GOT3 (cell line): Measurements from ENCODE around the gene MTRFR.

Experiments used
- DNase-seq: peaks from one replicate; lab custom pipeline; 2025; ENCODE audit warnings: mixed read lengths; lab: John Stamatoyannopoulos, UW

The MTRFR gene

DNA sequence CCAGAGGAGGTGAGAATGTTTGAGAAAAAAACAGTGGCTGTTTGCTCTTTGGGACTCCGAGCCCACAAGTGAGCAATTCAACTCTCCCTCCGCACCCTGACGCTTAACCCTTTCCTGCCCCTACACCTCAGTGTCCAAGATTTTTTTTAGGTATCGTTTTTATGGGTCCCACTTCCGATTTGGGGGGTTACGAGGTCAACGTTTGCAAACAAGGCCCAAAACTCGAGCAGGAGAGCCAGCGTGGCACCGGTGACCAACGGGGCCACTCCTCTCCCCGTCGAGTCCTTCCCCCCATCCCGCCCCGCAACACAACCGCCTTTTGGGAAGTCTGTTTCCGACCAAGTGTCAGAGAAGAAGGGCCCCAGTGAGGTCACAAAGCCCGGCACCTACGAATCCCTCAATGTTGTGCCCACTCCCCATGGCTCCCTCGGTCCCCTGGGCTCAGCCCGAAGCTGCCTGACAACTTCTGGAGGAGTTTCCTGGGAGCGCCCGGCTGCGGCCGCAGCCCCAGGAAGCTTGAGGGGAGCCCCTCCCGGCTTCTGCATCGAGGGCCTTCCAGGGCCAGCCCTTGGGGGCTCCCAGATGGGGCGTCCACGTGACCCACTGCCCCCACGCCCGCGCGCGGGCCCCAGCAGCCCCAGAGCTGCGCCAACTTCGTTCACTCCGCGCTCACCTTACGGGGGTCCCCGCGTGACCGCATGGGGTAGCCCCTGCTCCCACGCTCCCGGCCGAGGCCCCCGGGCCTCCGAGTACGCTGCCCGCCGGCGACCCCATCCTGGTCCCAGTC lies 37.2 kb downstream of the MTRFR start:
- DNase-seq, result no peak

DNA sequence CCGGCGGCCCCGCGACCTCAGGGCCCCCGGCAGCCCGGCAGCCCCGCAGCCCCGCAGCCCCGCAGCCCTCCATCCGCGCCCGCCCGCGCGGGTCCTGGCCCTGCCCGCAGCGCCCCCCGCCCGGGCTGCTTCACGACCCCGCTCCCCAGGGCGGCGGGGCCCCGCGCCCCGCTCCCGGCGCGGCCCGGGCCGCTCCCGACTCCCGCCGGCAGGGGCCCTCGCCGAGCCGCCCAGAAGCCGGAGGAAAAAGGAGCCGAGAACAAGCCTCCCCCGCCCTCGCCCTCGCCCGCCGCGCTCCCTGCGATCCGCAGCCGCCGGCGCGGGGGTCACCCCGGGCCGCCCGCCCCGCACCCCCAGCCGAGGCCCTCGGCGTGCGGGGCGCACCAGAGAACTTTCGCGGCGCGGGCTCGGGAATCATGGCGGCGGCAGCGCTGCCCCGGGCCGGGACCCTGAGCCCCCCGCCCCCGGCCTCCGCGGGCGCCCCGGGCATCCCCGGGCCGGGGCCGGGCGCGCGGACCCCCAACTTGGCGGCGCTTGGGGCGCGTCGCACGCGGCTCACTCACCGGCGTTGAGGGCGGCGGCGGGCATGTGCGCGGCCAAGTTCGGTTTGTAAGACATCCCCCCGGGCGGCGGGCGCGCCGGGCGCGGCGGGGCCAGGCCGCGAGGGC lies 37.9 kb downstream of the MTRFR start:
- DNase-seq, result no peak

DNA sequence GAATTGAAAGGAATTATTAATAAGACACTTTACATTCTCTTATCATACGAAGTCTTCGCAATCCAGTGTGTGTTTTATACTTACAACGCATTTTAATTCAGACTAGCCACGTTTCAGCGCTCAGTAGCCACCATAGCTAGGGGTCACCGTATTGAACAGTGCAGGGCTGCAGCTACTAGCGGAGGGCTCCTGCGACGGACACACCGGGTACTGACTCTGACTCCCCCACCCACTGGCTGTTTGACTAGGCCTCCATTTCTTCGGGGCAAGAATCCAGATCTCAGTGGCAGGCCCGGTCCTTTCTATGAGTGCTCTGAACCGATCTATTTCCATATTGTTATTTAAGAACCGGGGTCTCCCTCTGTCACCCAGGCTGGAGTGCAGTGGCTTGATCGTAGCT lies 39.9 kb downstream of the MTRFR start:
- no peak for DNase-seq

DNA sequence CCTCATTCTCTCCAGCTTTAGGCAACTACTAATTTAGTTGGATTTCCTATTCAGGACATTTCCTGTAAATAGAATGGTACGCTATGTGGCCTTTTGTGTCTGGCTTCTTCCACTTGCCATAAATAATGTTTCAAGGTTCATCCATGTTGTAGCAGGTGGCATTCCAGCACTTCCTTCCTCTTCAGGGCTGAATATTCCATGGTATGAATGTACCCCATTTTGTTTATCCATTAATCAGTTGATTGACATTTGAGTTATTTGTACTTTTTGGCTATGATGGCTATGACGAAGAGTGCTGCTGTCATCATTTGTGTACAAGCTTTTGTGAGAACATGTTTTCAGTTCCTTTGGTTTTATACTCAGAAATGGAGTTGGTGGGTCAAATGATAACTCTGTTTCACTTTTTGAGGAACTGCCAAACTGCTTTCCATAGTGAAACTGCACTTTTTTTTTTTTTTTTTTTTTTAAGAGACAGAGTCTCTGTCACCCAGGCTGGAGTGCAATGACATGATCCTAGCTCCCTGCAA lies 44.9 kb downstream of the MTRFR start:
- DNase-seq, result no peak

DNA sequence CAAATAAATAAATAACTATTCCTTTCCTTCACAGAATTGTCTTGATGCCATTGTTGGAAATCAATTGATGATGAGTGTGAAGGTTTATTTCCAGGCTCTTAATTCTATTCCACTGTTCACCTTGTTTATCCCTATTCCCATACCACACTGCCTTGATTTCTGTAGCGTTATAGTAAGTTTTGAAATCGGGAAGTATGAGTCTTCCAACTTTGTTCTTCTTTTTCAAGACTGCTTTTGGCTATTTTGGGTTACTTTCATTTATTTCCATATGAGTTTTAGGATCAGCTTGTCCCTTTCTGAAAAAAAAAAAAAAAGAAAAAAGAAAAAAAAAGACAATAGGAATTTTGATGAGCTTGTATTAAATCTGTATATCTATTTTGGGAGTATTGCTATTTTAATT lies 47.7 kb downstream of the MTRFR start:
- DNase-seq, result no peak

DNA sequence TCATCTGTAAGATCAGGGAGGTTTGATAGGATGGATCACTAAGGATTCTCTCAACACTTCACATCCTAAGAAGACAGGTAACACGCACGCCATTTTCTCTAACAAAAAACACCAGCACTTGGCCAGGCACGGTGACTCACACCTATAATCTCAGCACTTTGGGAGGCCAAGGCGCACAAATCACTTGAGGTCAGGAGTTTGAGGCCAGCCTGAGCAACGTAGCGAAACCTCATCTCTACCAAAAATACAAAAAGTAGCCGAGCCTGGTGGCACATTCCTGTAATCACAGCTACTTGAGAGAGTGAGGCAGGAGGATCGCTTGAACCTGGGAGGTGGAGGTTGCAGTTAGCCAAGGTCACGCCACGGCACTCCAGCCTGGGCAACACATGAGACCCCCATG lies 48.9 kb downstream of the MTRFR start:
- DNase-seq, result no peak

DNA sequence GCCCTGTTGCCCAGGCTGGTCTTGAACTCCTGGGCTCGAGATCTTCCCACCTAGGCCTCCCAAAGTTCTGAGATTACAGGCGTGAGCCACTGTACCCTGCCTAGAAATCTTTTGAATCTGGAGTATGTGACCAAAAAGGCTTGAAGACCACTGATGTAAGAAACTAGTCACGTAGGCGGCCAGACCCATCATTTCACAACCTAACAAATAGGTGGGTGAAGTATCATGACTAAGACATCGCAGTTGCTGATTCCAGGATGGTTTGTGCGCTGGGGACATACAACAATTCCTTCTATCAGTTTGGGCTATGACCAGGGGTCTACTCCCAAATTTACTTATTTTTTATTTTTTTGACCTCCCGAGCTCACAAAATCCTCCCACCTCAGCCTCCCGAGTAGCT lies 50.2 kb downstream of the MTRFR start:
- DNase-seq, result no peak

DNA sequence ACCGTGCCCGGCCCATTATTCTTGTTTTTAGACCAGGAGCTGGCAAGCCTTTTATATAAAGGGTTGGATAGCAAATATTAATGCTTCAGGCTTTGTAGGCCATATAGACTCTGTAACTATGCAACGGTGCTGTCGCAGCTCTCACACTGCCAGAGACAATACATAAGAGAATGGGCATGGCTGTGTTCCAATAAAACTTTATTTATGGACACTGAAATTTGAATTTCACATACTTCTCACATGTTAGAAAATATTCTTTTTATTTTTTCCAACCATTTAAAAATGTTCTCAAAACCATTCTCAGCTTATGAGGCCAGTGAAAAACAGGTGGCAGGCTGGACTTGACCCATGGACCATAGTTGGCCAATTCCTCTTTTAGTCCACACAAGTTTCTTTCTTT lies 51.4 kb downstream of the MTRFR start:
- no peak for DNase-seq

DNA sequence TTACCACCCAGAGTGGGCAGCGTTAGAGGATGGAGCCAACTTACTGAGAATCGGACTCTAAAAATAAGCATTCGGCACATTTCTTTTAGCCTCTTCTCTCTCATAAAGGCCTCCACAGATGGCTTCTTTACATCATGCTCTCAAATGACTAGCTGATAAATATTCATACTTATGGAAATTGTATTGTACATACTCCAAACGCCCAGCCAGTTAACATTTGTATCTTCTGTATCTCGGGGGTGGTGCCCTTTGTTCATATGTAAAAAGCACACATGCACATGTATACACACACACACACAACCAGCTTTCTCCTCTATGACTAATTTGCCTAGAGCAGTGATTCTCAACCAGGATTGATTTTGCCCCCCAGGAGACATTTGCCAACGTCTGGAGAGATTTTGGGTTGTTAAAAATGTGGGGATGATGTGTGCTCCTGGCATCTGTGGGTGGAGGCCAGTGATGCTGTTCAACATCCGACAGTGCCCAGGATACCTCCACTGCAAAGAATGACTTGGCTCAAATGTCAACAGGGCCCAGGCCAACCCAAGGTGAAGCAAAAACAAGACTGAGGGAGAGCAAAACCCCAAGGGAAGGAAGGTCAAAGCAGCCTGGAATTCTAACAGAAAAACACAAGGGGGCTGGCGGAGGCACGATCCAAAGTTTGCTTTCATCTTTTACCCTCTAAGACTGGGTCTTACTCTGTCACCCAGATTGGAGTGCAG lies 53.6 kb downstream of the MTRFR start:
- DNase-seq, result no peak

DNA sequence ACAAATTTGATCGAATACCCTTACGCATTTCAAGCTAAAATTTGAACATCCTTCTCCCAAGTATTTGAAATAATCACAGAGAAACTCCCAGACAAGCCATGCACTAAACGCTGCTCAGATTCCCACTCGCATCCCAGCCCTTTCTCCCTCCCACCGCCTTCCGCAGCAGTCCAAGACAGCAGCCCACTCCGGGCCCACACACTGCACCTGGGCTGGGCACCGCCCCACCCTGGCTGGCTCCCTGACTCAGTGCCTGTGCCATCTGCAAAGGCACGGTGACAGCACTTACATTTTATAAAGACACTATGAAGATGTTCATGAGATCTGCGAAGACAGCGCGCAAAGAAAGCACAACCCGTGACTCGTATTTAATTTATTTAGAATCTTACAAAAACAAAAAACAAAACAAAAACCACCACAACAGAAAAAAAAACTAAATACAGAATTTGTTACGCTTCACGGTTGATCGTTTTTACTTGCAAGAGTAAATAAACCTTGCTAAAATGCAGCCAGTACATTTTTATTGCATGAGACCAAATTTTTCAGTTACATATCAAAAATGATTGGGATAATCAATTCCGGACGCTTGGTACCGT lies 55.6 kb downstream of the MTRFR start:
- no peak for DNase-seq

DNA sequence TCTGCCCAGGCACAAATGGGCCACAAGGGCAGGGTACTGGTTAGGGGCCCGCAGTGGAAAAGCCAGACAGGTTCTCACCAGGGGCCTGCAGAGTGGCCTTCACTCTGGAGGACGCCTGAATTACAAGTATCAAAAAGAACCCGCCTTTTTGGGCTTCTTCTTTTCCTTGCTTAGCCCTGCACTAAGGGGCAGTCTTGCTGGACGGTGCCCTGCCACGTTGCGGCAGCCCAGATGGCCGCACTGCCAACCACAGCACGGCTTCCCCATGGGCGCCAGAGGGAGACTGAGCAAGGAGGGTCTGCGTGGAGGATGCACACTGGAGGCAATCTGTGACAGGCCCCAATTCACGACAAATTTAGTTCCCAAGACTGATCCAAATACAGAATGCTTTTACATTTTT lies 56.7 kb downstream of the MTRFR start:
- DNase-seq, result no peak

DNA sequence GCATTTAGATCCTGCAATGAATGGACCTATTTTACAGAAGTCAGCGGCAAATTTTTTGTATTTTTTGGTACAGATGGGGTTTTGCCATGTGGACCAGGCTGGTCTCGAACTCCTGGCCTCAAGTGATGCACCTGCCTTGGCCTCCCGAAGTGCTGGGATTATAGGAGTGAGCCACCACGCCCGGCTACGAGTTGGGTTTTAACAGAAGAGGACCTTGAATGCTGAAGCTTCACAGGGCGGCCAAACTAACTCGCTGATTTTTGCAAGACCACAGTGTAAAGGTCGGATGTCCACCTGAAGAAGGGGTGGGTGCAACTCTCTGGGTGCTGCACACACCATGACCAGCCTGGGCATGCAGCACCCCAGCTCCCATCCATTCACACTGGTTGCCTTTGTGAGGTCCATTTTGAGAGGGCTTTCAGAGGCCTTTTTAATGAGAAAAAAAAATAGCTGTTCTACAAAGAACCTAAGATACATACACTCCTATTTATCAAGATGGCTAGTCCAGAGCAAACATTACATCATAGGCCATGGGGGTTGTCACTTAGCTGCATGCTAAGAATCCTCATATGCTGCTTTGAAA lies 60.0 kb downstream of the MTRFR start:
- DNase-seq, result no peak

DNA sequence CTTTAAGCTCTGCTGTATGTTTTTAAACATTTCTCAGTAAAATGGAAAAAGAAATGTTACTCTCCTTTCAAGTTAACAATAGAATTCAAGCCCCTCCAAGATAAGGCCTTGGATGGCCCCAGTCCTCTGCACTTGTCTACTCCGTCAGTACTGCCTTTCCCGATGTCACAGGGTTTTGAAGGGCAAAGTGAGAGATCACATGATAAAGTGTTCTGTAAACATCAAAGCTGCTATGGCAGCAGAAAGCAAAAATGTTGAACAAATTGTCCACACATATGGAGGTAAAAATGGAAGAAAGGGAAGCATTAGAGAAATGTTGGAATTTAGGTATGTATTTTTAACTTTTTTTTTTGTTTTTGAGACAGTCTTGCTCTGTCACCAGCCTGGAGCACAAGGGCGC lies 71.9 kb downstream of the MTRFR start:
- DNase-seq, result no peak

DNA sequence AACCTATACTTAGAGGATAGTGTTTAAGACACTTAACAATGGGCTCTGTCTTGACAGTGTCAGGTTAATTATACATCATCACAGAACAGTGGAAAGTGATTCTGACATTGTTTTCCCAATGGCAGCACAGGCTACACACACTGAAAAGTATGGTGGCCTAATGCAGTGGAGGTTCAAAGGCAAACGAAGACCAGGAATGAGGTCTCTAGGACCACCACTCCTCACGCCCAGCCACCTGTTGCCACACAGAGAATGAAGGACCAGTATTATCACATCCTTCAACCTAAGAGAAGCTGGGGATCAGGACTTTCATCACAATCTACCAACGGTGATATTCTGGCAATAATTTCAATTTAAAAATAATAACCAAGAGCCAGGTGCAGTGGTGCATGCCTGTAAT lies 73.0 kb downstream of the MTRFR start:
- DNase-seq, result no peak
